GM19372 (cell line): ENCODE results near the gene NARF.
"Not testable (repeated sequence)": the region's sequence is repeated elsewhere in the genome, so short reads cannot be mapped to it uniquely, and the experiment has no call there.

Experiments
- ATAC-seq: cut with Tn5 transposase; IDR thresholded peaks from one replicate; pipeline ENCODE4 v1.9.1; 2021; ENCODE audit warnings: mild to moderate bottlenecking, low read depth, moderate library complexity; ENCODE audit not compliant: unreplicated experiment

Gene NARF

DNA sequence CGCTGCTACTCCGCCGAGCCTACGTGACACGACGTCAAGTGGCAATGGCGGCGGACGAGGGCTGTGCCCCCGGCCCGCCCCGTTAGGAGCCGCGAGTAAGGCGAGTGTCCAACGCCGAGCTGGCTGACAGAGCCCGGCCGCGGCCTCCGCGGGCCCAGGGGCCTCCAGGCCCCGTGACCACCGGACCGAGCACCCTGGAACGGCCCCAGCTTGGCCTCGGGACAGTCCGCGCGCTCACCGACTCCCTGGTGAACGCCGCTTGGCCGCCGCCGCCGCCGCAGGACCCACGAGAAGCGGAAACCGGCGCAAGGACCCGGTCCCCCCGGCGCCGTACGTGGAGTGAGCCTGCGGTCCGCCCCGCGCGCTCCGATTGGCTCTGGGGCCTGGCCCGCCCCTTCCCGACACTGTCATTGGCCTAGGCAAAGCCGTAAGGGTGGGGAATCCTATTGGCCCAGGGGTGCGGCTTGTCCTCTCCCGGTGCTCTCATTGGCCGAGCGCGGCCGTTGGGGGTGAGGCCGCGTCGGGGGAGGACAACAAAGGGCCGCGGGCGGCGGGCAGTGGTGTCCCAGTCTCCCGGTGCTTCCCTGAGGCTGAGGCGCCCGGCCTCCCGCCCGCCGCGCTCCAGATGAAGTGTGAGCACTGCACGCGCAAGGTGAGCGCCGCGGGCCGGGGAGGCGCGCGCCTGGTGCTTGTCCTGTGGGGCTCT is at the start of gene NARF:
NARF (plus strand) TSS at position 563 of the 706 bp plus-strand sequence; CDS start at position 626, 63 bp downstream.
- ATAC-seq, result peak; percentile 89

DNA sequence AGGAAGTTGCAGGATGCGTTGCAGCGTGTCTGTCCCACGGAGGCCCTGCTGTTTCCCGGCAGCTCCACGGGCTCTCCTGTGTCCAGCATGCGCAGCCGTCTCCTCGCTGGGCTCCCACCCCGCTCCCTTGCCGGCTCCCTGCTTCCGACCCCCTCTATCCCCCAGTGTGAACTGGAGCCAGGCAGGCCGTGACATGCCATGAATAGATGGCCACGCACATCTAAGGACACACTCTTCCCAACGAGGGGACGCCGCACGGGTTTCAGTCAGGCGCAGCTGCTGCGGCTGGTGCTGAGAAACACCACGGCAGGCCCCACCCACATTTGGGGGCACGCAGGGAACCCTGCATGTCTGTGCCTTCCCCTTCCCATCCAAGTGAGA is 49.6 kb upstream of the NARF start:
- no peak for ATAC-seq

DNA sequence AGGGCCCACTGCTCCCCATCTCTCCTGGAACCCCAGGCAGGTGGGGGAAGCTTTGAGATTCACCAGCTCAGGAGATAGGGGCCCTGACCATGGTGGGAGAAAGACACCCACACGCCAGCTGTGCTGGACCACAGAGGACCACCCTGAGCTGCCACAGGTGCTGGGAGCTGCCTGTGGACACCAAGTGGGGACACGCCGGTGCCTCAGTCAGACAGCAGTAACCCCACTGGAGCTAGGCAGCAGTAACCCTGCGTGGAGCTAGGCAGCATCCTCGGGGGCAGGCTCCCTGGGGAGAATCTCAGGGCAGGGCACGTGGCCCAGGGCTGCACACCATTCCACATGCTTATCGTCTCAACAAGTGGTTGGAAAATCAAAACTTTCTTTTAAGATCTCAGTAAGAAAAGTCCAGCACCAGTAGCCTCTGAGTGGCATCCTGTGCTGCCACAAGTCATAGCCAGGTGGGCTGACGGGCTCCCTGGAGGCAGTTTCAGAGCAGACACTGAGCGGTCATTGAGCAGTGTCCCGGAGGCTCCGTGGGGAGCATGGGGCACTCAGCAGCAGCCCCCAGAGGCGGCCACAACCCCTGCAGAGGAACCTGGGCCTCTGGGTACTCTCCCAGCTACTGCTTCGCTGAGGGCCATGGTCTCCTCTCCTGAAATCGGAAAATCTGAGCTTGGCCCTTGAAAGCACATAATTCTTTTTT is 48.4 kb upstream of the NARF start:
- ATAC-seq, result no peak

DNA sequence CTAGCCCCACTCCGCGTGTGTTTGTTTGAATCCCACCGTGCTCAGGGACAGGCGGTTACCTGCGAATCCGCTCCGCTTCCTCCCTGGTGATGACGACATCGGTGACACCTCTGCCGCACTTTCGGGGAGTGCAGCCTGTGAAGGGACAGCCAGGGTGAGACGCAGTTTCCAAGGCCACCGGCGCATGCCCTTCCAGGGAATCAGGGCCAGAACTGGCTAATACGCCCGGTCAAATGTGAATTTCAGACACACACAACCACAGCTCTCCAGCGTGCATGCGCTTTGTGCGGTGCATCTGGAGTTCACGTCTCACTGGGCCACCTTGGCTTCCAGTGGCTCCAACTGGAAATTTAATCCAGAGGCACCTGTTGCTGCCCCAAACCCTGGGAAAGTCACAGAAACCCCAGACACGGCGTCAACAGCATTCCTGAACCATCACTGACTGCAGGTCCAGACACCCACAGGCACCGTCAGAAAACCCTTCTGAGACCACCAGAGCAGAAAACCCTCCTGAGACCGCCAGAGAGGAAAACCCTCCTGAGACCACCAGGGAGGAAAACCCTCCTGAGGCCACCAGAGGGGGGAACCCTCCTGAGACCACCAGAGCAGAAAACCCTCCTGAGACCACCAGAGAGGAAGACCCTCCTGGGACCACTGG is 47.0 kb upstream of the NARF start:
- no peak for ATAC-seq

DNA sequence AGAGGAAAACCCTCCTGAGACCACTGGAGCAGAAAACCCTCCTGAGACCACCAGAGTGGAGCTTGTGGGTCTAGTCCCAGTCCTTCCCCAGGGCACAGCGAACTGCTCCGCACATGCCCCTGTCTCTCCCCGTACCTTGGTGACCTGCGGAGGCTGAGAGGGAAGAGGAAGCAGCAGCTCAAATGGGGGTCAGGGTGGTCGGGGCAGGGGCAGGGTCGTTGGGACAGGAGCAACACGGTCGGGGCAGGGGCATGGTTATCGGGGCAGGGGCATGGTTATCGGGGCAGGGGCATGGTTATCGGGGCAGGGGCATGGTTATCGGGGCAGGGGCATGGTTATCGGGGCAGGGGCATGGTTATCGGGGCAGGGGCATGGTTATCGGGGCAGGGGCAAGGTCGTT is 46.5 kb upstream of the NARF start:
- not testable (repeated sequence) for ATAC-seq

DNA sequence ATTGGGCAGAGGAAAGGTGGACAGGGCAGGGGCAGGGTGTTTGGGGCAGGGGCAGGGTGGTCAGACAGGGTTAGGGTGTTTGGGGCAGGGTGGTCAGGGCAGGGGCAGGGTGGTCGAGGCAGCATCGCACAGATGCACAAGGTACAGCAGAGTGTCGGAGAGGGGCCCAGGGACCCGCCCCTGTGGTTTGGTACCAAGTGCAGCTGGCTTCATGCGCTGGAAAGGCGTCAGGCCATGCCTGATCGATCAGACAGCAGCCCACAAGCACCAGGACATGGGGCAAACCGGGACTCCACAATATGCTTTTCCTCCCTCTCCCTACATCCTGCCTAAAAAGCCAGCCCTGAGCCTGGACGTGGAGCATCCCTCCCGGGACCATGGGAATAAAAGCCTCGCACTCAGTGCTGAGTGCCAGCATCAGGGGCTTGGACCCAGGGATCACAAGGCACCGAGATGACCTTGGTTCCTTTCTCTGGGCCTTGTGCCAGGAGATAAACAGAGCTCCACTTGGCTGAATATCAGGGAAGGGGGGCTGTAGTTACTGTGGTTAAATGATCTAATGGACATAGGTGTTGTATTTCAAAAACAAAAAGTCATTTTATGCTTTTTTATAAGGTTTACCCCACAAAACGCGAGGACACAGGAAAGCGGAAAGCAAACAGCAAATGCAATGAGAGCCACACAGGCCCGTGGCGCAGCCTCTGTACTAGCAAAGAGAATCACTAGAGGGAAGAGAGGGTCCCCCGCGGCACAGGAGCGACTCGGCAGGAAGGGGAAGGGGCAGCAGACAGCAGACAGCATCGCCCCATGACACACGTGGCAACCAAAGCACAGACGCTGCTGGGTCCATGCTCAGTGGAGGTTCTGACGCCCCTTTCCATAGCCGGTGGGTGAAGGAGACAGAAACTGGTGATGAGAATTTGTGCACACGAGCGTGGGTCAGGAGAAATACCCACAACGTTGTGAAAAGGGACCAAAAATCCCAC is 45.7 kb upstream of the NARF start:
- ATAC-seq, result no peak

DNA sequence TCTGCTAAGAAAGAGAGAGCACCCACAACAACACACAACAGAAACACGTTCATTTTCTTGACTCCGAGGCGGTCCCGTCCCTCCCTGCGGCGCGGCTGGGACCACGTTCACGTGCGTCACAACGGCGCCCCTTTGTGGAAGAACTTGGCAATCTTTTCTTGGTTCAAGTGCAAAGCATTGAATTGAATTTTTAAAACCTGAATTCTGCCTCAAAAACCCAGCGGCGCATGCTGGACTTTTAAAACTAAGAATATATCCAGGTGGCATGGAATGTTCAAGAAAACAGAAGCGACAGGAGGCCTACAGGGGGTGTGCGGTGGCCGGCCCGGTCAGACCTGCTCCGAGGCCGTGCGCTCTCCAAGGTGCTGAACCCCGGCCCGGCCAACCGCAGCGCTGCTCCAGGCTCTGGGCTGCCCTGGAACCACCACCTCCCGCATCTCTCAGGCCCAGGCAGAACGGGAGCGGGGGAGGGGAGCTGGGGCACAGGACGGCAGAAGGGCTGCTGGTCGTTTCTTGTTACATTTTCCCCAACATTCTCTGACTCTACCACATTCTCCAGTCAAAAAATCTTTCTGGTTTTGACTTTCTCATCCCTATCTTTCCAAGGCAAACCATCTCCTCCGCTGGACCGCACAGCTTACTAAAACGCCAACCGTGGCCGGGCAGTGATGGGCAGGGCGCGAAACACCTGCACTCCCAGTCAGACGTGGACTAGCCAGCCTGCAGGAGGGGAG is 43.8 kb upstream of the NARF start:
- no peak for ATAC-seq

DNA sequence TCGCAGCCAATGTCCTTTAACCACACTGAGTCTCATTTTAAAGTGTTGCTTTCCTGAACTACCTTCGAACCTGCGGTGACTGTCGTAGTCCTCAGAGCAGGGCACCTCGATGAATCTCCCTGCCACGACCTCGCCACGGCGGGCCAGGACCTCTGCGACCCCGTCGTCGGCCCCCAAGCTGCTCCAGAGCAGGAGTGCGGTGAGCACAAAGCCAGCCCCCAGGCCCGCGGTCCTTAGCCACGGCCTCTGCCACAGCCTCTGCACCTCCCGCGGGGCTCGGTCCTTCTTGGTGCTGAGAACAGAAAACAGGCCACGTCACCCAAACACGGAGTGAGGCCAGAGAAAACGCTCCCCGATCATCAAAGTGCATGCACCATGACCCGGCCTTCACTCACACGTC is 43.2 kb upstream of the NARF start:
- no peak for ATAC-seq

DNA sequence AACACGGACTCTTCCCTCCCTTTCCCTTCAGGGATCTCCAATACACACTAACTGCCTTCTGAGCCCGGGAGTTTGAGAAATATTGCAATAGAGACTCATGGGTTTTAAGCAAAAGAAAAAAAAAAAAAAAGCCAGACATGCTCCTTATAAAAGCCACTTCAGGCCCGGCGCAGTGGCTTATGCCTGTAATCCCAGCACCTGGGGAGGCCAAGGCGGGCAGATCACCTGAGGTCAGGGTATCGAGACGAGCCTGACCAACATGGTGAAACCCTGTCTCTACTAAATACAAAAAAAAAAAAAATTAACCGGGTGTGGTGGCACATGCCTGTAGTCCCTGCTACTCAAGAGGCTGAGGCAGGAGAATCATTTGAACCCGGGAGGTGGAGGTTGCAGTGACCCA is 42.8 kb upstream of the NARF start:
- ATAC-seq, result no peak

DNA sequence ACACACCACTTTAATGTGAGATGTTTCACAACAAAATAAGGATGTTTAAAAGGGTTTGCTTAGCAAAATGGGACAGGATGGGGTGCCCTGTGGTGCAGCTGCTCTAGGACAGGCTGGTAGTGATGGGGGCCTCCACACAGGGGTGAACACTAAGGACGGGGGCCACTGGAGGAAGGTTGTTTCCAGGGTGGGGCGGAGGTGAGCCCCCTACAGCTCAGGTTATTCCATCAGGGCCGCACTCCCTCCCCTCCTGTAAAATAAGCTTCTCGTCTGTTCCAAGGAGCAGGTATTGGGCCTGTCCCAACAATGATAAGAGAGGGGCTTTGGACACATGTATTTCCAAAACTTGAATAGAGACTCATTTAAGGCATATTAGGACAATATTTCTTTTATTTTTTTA is 42.3 kb upstream of the NARF start:
- ATAC-seq, result no peak

DNA sequence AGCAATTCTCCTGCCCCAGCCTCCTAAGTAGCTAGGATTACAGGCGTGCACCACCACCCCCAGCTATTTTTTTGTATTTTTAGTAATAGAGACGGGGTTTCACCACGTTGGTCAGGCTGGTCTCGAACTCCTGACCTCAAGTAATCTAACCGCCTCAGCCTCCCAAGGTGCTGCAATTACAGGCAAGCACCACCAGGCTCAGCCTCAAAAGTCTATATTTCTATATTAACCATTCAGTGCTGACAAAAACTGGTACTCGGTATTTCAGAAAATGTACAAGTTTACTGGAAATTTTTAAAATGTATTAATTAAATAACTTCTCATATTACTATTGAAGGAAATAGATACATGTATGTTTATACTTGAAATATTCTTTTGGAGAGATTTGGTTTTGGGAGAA is 41.8 kb upstream of the NARF start:
- no peak for ATAC-seq

DNA sequence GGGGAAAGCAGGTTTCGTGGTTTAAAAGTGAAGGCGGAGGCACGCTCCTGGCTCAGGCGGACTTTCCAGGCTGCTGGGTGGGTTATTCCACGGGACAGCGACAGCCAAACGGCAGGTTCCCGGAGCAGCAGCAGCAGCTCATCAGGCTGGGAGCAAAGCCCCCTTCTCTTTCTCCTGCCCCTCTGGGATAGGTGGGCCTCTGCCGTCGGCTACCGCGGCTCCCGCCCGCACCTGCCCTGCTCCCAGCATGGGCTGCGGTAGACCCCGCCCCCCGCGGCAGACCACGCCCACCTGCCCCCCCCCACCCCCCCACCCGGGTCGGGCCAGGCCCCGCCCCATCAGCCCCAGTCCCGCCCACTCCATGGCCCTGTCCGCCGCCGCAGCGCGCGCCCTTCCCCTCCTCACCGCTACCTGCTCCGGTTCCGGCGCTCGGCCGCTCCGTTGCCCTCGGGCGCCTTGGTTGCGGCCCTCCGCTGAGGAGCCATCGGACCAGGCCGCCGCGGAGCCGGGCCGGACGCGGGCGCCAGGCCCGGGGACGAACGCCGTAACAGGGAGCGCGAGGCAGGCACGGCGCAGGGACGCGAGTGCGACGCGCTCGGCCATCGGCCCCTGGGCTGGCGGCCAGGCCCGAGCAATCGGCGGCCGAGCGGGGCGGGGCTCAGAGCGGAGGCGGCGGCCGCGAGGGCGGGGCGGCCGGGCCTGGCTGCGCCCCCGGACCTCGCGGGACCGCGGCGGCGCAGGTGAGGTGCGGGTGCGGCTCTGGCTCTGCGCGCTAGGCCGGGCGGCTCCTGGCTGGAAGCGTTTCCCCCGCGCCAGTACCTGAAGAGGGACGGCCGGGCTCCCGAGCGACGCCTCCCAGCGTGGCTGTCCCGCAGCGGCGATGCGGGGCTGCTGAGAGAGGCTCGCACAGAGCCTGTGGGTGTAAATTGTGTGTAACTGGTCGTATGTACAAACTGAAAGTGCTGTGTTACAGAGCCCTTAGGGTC is 40.2 kb upstream of the NARF start, which contains the start of the genes HEXD and OGFOD3:
HEXD (plus strand) TSS at position 347 of the 986 bp plus-strand sequence. CDS start 1,453 bp downstream, outside the sequence.
OGFOD3 (minus strand) TSS at position 586 of the 986 bp plus-strand sequence; CDS start at position 485, 101 bp downstream.
- peak; percentile 90 for ATAC-seq

DNA sequence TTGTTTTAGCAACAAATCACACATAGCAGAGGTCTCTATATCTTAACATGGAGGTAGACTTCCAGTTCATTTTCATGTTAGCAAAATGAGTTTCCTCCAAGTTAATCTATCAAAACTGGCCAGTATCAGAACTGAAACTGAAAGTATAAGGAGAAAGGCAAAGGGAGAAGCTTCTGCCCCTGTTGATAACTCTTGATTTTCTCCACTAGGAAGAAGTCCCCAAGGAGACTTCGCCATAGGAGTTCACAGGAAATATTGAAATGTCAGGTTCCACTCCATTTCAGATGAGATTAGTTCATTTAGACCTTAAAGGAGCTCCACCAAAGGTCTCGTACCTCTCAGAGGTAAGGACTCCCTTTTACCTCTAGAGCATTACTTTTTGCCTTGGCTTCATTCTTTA is 39.0 kb upstream of the NARF start:
- no peak for ATAC-seq

DNA sequence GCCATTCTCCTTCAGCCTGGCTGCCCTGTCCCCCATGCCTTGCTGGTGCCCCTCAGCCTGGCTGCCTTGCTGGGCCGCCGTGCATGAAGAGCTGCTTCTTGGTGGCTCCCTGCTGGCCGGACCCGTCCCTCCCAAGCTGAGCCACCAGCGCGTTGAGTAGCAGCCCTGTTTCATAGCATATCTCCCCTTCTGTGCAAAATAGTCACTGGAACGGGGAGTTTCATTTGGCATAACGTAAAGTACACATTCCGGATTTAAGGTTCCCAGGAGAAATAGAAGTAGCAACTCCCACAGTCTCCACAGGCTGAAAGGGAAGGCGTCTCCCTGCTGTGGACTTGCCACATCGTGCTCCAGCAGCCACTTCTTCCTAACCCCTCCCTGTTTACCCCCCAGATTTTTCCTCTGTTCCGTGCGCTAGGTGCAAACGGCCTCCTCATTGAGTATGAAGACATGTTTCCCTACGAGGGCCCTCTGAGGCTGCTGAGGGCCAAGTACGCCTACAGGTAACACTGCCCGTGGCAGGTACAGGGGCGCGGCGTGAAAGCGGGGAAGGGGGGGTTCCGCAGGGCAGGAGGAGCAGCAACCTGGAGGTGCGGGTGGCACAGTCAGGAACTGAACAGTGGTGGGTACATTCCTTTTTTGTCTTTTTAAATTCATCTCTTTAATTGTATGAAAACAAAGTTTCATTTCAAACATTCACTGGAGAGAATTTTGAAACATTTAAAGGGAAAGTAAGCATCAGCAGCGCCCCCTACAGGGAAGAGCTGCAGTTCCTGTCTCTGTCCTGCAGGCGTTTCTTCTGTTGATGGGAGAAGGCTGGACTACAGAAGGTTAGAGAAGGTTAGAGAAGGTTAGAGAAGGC is 34.3 kb upstream of the NARF start:
- no peak for ATAC-seq

DNA sequence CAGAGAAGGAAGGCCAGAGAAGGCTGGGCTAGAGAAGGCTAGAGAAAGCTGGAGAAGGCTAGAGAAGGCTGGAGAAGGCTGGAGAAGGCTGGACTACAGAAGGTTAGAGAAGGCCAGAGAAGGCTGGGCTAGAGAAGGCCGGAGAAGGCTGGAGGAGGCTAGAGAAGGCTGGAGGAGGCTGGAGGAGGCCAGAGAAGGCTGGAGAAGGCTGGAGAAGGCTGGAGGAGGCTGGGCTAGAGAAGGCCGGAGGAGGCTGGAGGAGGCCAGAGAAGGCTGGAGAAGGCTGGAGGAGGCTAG is 33.7 kb upstream of the NARF start:
- no peak for ATAC-seq

DNA sequence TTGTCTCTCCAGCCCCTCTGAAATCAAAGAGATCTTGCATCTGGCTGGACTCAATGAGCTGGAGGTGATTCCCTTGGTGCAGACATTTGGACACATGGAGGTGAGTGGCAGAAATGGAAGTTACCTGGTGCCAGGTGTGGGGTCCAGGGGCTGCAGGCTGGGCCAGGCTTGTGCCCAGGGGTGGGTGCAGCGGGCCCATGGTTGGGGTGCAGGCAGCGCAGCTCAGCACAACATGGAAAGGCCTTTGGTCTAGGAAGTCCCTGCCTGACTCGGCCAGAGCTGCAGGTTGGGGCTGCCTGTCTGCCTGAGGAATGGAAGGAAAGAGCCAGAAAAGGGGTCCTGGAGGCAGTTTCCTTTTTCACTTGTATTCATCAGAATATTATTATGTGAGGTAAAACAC is 30.0 kb upstream of the NARF start:
- ATAC-seq, result no peak

DNA sequence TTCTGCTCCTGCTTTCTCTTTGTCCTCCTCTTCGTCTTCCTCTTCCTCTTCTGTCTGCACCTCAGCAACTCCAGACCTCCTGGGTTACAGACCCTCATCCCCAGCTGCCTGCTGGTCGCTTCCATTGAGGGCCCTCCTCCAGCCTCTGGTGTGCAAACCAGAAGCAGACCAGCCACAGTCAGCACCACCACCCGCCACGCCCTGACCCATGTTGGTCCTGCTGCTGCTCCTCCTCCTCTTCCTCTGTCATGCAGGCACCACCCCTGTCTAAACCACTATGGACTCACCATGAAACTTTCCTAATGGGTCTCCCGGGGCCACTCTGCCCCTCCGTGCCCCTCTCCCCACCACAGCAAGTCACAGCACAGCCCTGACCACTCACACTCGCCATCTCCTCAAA is 28.7 kb upstream of the NARF start:
- ATAC-seq, result no peak

DNA sequence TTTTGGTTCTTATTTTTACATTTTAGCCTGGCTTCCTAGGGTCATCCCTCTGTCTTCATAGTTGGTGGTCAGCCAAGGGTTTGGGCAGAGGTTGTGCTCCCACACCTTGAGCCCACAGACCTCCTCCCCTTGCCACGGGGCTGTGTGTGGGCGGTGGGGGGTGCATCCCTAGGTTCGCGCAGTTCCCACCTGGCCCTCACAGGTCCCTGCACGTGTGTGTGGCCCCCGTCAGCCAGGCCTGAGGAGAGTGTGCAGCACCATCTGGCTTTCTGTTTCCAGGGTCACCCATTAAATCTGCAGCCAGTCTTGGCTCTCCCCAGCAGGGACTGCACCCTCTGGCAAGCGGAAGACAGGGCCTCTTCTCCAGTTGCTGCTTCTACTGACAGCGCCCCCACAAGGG is 26.5 kb upstream of the NARF start:
- no peak for ATAC-seq
